BE2C (cell line): ENCODE measurements around the gene CNPY1.

Experiments used
- DNase-seq: peaks from one replicate; pipeline ENCODE4 v3.0.0-alpha.2; 2020
- H3K27me3 ChIP-seq: fragments of 250-450 bp; sonication (Bioruptor Pico); 2 replicates; pipeline ENCODE4 v1.5.1; 2020; ENCODE audit warnings: mild to moderate bottlenecking
- H3K36me3 ChIP-seq: fragments of 250-450 bp; sonication (Bioruptor Pico); 2 replicates; pipeline ENCODE4 v1.5.1; 2020; ENCODE audit warnings: mild to moderate bottlenecking
- H3K4me1 ChIP-seq: fragments of 250-450 bp; sonication (Bioruptor Pico); 2 replicates; pipeline ENCODE4 v1.5.1; 2020
- H3K4me3 ChIP-seq: 2 replicates; pipeline ENCODE4 v1.5.1; 2011; ENCODE audit warnings: low read depth, low read length
- H3K9me3 ChIP-seq: fragments of 250-450 bp; sonication (Bioruptor Pico); 2 replicates; pipeline ENCODE4 v1.5.1; 2020
- CTCF ChIP-seq: IDR thresholded peaks from 2 replicates; pipeline ENCODE4 v1.5.1; 2012; ENCODE audit warnings: mild to moderate bottlenecking, low read depth, low read length

The CNPY1 gene

GRCh38 chr7:155494551-155494950, 51.8 kb downstream of the CNPY1 start:
- no peak for TF ChIP-seq CTCF
- Histone ChIP-seq H3K27me3 (peaks cover 89% of the 10 kb centered on the region), H3K4me3 (no peak overlapping the region), H3K36me3 (no peaks in the 10 kb centered on the region), H3K9me3 (no peaks in the 10 kb centered on the region), H3K4me1 (no peaks in the 10 kb centered on the region)
- DNase-seq: no peak

GRCh38 chr7:155493744-155494538, 52.4 kb downstream of the CNPY1 start:
- no peak for DNase-seq
- no peaks in the 10 kb centered on the region for H3K4me1 ChIP-seq
- no peak overlapping the region for H3K4me3 ChIP-seq
- H3K36me3 ChIP-seq: no peaks in the 10 kb centered on the region
- no peak for TF ChIP-seq CTCF
- H3K27me3 ChIP-seq: peaks cover 90% of the 10 kb centered on the region
- no peaks in the 10 kb centered on the region for H3K9me3 ChIP-seq

- Histone ChIP-seq H3K27me3 (peaks cover 90% of the 10 kb centered on the region), H3K4me3 (no peak overlapping the region), H3K9me3 (no peaks in the 10 kb centered on the region), H3K36me3 (no peaks in the 10 kb centered on the region), H3K4me1 (no peaks in the 10 kb centered on the region)
- no peak for DNase-seq
- TF ChIP-seq CTCF: no peak
Observed at GRCh38 chr7:155491812-155492211, 54.5 kb downstream of the CNPY1 start.

GRCh38 chr7:155490697-155491628, 55.4 kb downstream of the CNPY1 start:
- Histone ChIP-seq H3K4me1 (no peaks in the 10 kb centered on the region), H3K9me3 (no peaks in the 10 kb centered on the region), H3K27me3 (peaks cover 93% of the 10 kb centered on the region), H3K4me3 (no peak overlapping the region), H3K36me3 (no peaks in the 10 kb centered on the region)
- DNase-seq: no peak
- no peak for TF ChIP-seq CTCF

GRCh38 chr7:155489862-155490696, 56.3 kb downstream of the CNPY1 start:
- no peak overlapping the region for H3K4me3 ChIP-seq
- H3K36me3 ChIP-seq: no peaks in the 10 kb centered on the region
- H3K4me1 ChIP-seq: no peaks in the 10 kb centered on the region
- no peaks in the 10 kb centered on the region for H3K9me3 ChIP-seq
- TF ChIP-seq CTCF: no peak
- peaks cover 97% of the 10 kb centered on the region for H3K27me3 ChIP-seq
- no peak for DNase-seq
